Heart left ventricle (tissue), 16 donors: ENCODE results near the gene IFI27L1. TPM values are rescaled to one million over a fixed set of nuclear protein-coding genes. Genes with fewer than 3 reads are reported as not detected.

Experiments used
- ATAC-seq, 4 donors: fragments of 200-7000 bp; cut with Tn5 transposase; one replicate each; pipeline ENCODE4 v1.9.1; 2020 to 2022; ENCODE audit warnings: moderate library complexity in 4 of 4, mild to moderate bottlenecking in 3 of 4, moderate number of reproducible peaks in 1 of 4
- DNase-seq, 5 donors: peaks; one replicate each; pipeline ENCODE4 v3.0.0-alpha.2; 2020
- H3K27ac ChIP-seq, 12 donors: fragments of 200-600 bp; sonication (generic) in 4 of 12; one replicate each; pipeline versions ENCODE4 v1.5.0 to v1.8.0; 2016 to 2022; ENCODE audit warnings: mild to moderate bottlenecking in 2 of 12
- H3K27me3 ChIP-seq, 9 donors: fragments of 200-600 bp; sonication (generic) in 2 of 9; one replicate each; pipeline versions ENCODE4 v1.5.1 to v1.8.0; 2016 to 2022; ENCODE audit warnings: mild to moderate bottlenecking in 3 of 9
- H3K36me3 ChIP-seq, 9 donors: fragments of 200-600 bp; sonication (generic) in 2 of 9; one replicate each; pipeline versions ENCODE4 v1.5.0 to v1.8.0; 2018 to 2022; ENCODE audit warnings: mild to moderate bottlenecking in 2 of 9
- H3K4me1 ChIP-seq, 12 donors: fragments of 200-600 bp; sonication (generic) in 4 of 12; one replicate each; pipeline versions ENCODE4 v1.5.0 to v1.8.0; 2016 to 2022; ENCODE audit warnings: mild to moderate bottlenecking in 3 of 12
- H3K4me3 ChIP-seq, 12 donors: fragments of 200-600 bp; sonication (generic) in 4 of 12; one replicate each; pipeline versions ENCODE4 v1.5.0 to v1.8.0; 2017 to 2022; ENCODE audit warnings: mild to moderate bottlenecking in 9 of 12, moderate library complexity in 4 of 12
- H3K9me3 ChIP-seq, 12 donors: fragments of 200-600 bp; sonication (generic) in 4 of 12; one replicate each; pipeline versions ENCODE4 v1.5.0 to v1.8.0; 2016 to 2022; ENCODE audit warnings: mild to moderate bottlenecking in 1 of 12
- POLR2A ChIP-seq, 2 donors: fragments of 450-650 bp; IDR thresholded peaks; one replicate each; pipeline ENCODE4 v1.6.1; 2017; ENCODE audit warnings: antibody characterized with exemption in 2 of 2, mild to moderate bottlenecking in 2 of 2, moderate library complexity in 2 of 2
- WGBS, 4 donors: extraction: QIAGEN DNeasy Blood & Tissue Kit in 2 of 4; methylation state at CpG; one replicate each; pipeline versions ENCODE4 v1.1.5 to v1.1.7; 2013 to 2018; 5-methylcytosine and 5-hydroxymethylcytosine counted together
- intact Hi-C, 10 donors: fragments of 100-400 bp; cut with DNase I; formaldehyde crosslinking; loops; one replicate each; pipeline versions ENCODE4 v1.11.1 to v1.14.2; 2022
- polyA plus RNA-seq, 2 donors: library from polyadenylated mRNA; stranded (reverse); fragments of 200-250 nt; gene quantifications; one replicate each; pipeline ENCODE4 v1.2.3, GENCODE V29; 2013
- total RNA-seq, 9 donors: library from RNA; depleted of rRNA in 2 of 9; stranded (reverse); fragments of >200 nt in 2 of 9; fragmentation: NEBNext Ultra II Directional in 3 of 9; extraction: Animal tissue kit (Norgen Biotek cat#: 25700) in 3 of 9; gene quantifications; one replicate each; pipeline versions ENCODE4 v1.1.0 to v1.2.4, GENCODE V29; 2016 to 2023
- TF ChIP-seq, protein P1 (sequence below), 12 donors: fragments of 200-600 bp; sonication (generic) in 4 of 12; IDR thresholded peaks; one replicate each; pipeline versions ENCODE4 v1.5.0 to v1.8.0; 2018 to 2022; ENCODE audit warnings: antibody characterized with exemption in 12 of 12, mild to moderate bottlenecking in 5 of 12
- donor health status: ischemic (EF 13 %, LVEDD 7.1; RV severe dilation, severe dysfunction).
- donor health status: healthy with polysubstance abuse.
- donor health status: DM: no; HTN: yes; CAD: no.
- donor health status: DM: no; HTN: no; CAD: no.
- donor health status: ischemic (EF 25% LVEDD 6.9; RV normal size, moderate dysfunction).
- donor health status: ischemic (EF 25% LVEDD 5.7; RV mildly dilated, moderate dysfunction).
- donor health status: healthy.
- donor health status: DM: yes; HTN: yes; CAD: no.
- donor health status: ischemic (EF 35%, LVEDD 5.7; RV mildly dilated, moderate dysfunction).
- donor health status: nonischemic (EF 11% LVEDD 7.7; RV severe dilation, severe dysfunction).
- donor health status: DM: yes; HTN: yes; CAD: no.
- donor health status: PGD.
- donor health status: ischemic (EF 29% LVEDD 5.4; RV normal size, mild dysfunction).
- donor health status: nonischemic (EF 23%, LVEDD 6.1; RV moderate dilation, normal function).

IFI27L1 gene
- total and polyA plus RNA-seq, 11 donors: 8.9 to 45.0 (median 16.8) TPM

GRCh38 chr14:94100847-94101246 is 19.7 kb downstream of the IFI27L1 start:
- no peak overlapping the region for H3K27ac ChIP-seq
- H3K27me3 ChIP-seq: no peaks in the 10 kb centered on the region
- H3K4me3 ChIP-seq: no peak overlapping the region
- peaks cover 0 to 7% (median 0%) of the 10 kb centered on the region in 9 donors for H3K36me3 ChIP-seq
- WGBS, 4 donors: 74 to 88% (median 79%) methylated on average over 4 of the region's 4 CpGs
- peak in 2 of 4 donors; percentile 50 to 75 for ATAC-seq
- DNase-seq: peak in 1 of 5 donors; percentile 39
- H3K4me1 ChIP-seq: no peaks in the 10 kb centered on the region
- H3K9me3 ChIP-seq: no peaks in the 10 kb centered on the region
- intact Hi-C loops: no loop called here
- TF ChIP-seq POLR2A (IDR thresholded peaks at IDR 0.05): no peak
- TF ChIP-seq, protein P1, sequence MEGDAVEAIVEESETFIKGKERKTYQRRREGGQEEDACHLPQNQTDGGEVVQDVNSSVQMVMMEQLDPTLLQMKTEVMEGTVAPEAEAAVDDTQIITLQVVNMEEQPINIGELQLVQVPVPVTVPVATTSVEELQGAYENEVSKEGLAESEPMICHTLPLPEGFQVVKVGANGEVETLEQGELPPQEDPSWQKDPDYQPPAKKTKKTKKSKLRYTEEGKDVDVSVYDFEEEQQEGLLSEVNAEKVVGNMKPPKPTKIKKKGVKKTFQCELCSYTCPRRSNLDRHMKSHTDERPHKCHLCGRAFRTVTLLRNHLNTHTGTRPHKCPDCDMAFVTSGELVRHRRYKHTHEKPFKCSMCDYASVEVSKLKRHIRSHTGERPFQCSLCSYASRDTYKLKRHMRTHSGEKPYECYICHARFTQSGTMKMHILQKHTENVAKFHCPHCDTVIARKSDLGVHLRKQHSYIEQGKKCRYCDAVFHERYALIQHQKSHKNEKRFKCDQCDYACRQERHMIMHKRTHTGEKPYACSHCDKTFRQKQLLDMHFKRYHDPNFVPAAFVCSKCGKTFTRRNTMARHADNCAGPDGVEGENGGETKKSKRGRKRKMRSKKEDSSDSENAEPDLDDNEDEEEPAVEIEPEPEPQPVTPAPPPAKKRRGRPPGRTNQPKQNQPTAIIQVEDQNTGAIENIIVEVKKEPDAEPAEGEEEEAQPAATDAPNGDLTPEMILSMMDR (IDR thresholded peaks at IDR 0.05): no peak

DNA sequence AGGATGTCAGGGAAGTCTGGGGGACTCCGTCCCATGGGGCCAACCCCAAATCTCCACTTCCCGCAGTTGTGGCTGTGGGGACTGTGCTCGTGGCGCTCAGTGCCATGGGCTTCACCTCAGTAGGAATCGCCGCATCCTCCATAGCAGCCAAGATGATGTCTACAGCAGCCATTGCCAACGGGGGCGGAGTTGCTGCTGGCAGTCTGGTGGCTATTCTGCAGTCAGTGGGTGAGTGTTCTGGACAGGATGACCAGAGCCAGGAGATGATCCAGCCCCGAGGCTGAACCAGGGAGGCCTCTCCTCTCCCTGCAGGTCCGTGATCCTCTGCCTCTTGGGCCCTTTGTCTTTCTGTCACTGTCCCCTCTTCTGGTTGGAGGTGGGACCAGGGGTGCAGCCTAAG is 20.6 kb downstream of the IFI27L1 start:
- Histone ChIP-seq H3K36me3 (peaks cover 0 to 7% (median 0%) of the 10 kb centered on the region in 9 donors), H3K27me3 (no peaks in the 10 kb centered on the region), H3K27ac (no peak overlapping the region), H3K9me3 (no peaks in the 10 kb centered on the region), H3K4me1 (no peaks in the 10 kb centered on the region), H3K4me3 (no peak overlapping the region)
- no peak for TF ChIP-seq POLR2A (IDR thresholded peaks at IDR 0.05)
- TF ChIP-seq, protein P1 (IDR thresholded peaks at IDR 0.05): no peak
- intact Hi-C loops: no loop called here
- DNase-seq (no peak), ATAC-seq (peak in 1 of 4 donors; percentile 21)
- 86 to 96% (median 94%) methylated on average over 7 to 10 of the region's 10 CpGs for WGBS, 4 donors

DNA sequence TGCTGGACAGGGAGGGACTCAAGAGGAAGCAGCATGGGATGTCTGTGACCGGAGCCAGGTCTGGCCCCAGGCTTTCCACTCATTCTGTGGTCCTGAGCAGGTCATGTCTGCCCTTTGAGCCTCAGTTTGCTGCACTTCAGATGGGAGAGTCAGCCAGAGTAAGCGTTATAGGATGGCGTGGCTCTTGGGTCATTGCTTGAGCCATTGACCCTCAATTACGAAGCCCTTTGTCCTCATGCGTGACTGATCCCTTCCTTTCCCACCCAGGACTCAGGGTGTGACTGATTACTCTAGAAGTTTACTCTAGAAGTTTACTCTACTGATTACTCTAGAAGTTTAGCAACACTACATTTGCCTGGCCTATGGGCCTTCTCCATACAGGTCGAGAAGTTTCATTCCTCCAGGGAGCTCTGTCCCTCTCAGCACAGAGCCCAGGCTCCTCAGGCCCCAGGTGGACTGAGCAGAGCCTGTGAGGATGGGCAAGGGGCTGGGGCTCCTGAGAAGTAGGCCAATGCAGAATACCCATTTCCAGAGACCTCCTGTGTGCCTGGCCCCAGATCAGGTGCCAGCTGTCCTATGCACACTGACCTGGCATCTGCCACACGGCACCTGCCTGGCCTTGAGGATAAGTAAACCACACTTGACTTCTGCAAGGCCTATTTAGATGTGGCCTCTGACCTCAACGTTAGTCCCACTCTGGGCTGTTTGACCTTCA is 21.8 kb downstream of the IFI27L1 start:
- H3K4me3 ChIP-seq: no peak overlapping the region
- no peaks in the 10 kb centered on the region for H3K36me3 ChIP-seq
- ATAC-seq (no peak), DNase-seq (no peak)
- WGBS, 4 donors: 87 to 91% (median 89%) methylated on average over 7 to 8 of the region's 8 CpGs
- no peak overlapping the region for H3K27ac ChIP-seq
- H3K9me3 ChIP-seq: no peaks in the 10 kb centered on the region
- TF ChIP-seq POLR2A (IDR thresholded peaks at IDR 0.05): no peak
- TF ChIP-seq, protein P1 (IDR thresholded peaks at IDR 0.05): no peak
- intact Hi-C loops: no loop called here
- no peaks in the 10 kb centered on the region for H3K27me3 ChIP-seq
- H3K4me1 ChIP-seq: no peaks in the 10 kb centered on the region

DNA sequence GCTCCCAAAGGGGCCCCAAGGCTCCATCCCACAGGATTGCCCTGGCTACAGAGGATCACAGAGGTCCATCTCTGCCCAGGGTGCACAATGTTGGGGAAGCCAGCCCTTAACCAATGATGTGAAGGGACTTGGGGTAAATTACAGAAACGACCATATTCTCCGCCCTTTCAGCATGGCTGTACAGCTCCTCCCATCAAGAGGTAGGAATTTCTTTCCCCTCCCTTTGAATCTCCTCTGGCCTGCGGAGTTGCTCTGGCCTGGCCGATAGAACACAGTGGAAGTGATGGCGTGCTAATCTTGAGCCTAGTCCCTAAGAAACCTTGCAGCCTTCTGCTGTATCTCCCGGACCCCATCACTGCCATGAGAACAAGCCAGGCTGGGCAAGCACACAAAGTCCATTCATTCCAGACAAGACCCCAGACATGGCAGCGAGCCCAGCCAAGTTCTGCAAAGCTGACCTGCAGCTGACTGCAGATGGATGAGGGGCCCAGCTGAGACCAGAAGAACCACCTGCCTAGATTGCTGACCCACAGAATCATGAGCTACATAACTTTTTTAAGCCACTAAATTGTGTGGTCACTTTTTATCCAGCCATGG is 22.5 kb downstream of the IFI27L1 start:
- H3K27me3 ChIP-seq: no peaks in the 10 kb centered on the region
- no peak for ATAC-seq
- intact Hi-C loops: no loop called here
- WGBS, 4 donors: 62 to 77% (median 67%) methylated on average over 7 of the region's 7 CpGs
- TF ChIP-seq POLR2A (IDR thresholded peaks at IDR 0.05): no peak
- TF ChIP-seq, protein P1 (IDR thresholded peaks at IDR 0.05): no peak
- no peak overlapping the region for H3K27ac ChIP-seq
- no peaks in the 10 kb centered on the region for H3K36me3 ChIP-seq
- DNase-seq: no peak
- H3K4me3 ChIP-seq: no peak overlapping the region
- no peaks in the 10 kb centered on the region for H3K9me3 ChIP-seq
- H3K4me1 ChIP-seq: no peaks in the 10 kb centered on the region
